ENCODE data around the gene FBL. TPM values are rescaled to one million over a fixed set of nuclear protein-coding genes. Genes with fewer than 3 reads are reported as not detected.

FBL gene
- total and polyA plus RNA-seq, 2 of the 8 experiments (the other 6 are each of a cell fraction or from before 2014, with no cell fraction given): 790 to 1,361 TPM

GRCh38 chr19:39873385-39873784 lies 27.2 kb upstream of the FBL start:
- H2BK5ac ChIP-seq (ENCODE audit: low read depth, low read length): no peak overlapping the region
- no peak overlapping the region for H2BK120ac ChIP-seq (replicated peaks; ENCODE audit: low read depth, low read length)
- no peak overlapping the region for H3K4ac ChIP-seq (replicated peaks; ENCODE audit: insufficient read length, low read depth, low read length)
- H2BK20ac ChIP-seq (ENCODE audit: low read length): no peak overlapping the region
- H3K9ac ChIP-seq (replicated peaks in 1 of 4; ENCODE audit: extremely low read depth in 1 of 4, low read depth in 3 of 4, low read length in 3 of 4): no peak overlapping the region
- no peaks in the 10 kb centered on the region for H3K36me3 ChIP-seq (ENCODE audit: control insufficient read depth in 2 of 4, insufficient read depth in 4 of 4, low read length in 3 of 4)
- H3K14ac ChIP-seq (ENCODE audit: insufficient read length): no peak overlapping the region
- H3K79me1 ChIP-seq (ENCODE audit: low read depth, low read length): no peaks in the 10 kb centered on the region
- TF ChIP-seq POU5F1 (IDR thresholded peaks at IDR 0.05; ENCODE audit: low read depth, low read length): no peak
- no peak for TF ChIP-seq SRF (IDR thresholded peaks at IDR 0.05; ENCODE audit: low read depth, low read length)
- no peak for TF ChIP-seq RAD21 (IDR thresholded peaks at IDR 0.05 in 1 of 2, conservative IDR thresholded peaks at IDR 0.05 in 1 of 2; ENCODE audit: low read depth in 2 of 2, low read length in 2 of 2)
- TF ChIP-seq SIRT6 (IDR thresholded peaks at IDR 0.05; ENCODE audit: low read length): no peak
- no peak for TF ChIP-seq HDAC2 (IDR thresholded peaks at IDR 0.05; ENCODE audit: borderline replicate concordance in 1 of 2, low read depth in 2 of 2, low read length in 2 of 2)
- TF ChIP-seq ASH2L (IDR thresholded peaks at IDR 0.05; ENCODE audit: low read length): no peak
- TF ChIP-seq EZH2 (IDR thresholded peaks at IDR 0.05; ENCODE audit: low read depth, low read length, severe bottlenecking): no peak
- no peak for TF ChIP-seq TAF7 (optimal IDR thresholded peaks at IDR 0.05; ENCODE audit: borderline replicate concordance, low read depth, low read length)
- TF ChIP-seq CHD2 (IDR thresholded peaks at IDR 0.05; ENCODE audit: low read length): no peak
- no peak for TF ChIP-seq KDM4A (IDR thresholded peaks at IDR 0.05; ENCODE audit: low read depth, low read length, severe bottlenecking)
- TF ChIP-seq RXRA (IDR thresholded peaks at IDR 0.05; ENCODE audit: insufficient read depth, low read depth, low read length): no peak
- no peak for TF ChIP-seq KDM5A (IDR thresholded peaks at IDR 0.05; ENCODE audit: low read length)
- no peak for TF ChIP-seq TBP (IDR thresholded peaks at IDR 0.05; ENCODE audit: low read depth, low read length)
- TF ChIP-seq TAF1 (IDR thresholded peaks at IDR 0.05; ENCODE audit: low read depth, low read length): no peak
- no peak overlapping the region for H4K91ac ChIP-seq (replicated peaks; ENCODE audit: insufficient read length, low read length)
- no peak overlapping the region for H2AK5ac ChIP-seq (ENCODE audit: low read depth, low read length)
- H3K4me3 ChIP-seq (ENCODE audit: extremely low read depth in 1 of 4, insufficient read depth in 2 of 4, low read depth in 3 of 4, low read length in 4 of 4): no peak overlapping the region
- no peak overlapping the region for H3K56ac ChIP-seq (replicated peaks; ENCODE audit: insufficient read length, low read depth, low read length)
- H3K23ac ChIP-seq (ENCODE audit: insufficient read length): no peak overlapping the region
- no peaks in the 10 kb centered on the region for H3K9me3 ChIP-seq (ENCODE audit: insufficient read depth in 2 of 2, low read depth in 1 of 2, low read length in 1 of 2)
- ChIA-PET CTCF (ENCODE audit: partially characterized antibody) (no interaction called here), POLR2A (ENCODE audit: partially characterized antibody) (no interaction called here)
- no peak overlapping the region for H4K5ac ChIP-seq (ENCODE audit: insufficient read length, low read depth, low read length)
- no peak overlapping the region for H2BK15ac ChIP-seq (ENCODE audit: low read length)
- no peaks in the 10 kb centered on the region for H3K27me3 ChIP-seq (replicated peaks in 1 of 4; ENCODE audit: control insufficient read depth in 3 of 4, extremely low read depth in 1 of 4, insufficient read depth in 3 of 4, low read length in 3 of 4)
- H2BK12ac ChIP-seq (ENCODE audit: low read depth, low read length): no peak overlapping the region
- no peak overlapping the region for H3K4me2 ChIP-seq (ENCODE audit: insufficient read depth in 1 of 2, low read depth in 2 of 2, low read length in 2 of 2)
- no peak overlapping the region for H2AFZ ChIP-seq (ENCODE audit: low read length)
- DNase-seq (ENCODE audit: low read depth in 1 of 2, low spot score in 2 of 2) (no peak), FAIRE-seq (no peak)
- 90% methylated on average over 12 of the region's 20 CpGs; no CpG with 5 or more reads in 1 of the 2 experiments for WGBS, 2 experiments (ENCODE audit: extremely low coverage in 1 of 2, insufficient coverage in 1 of 2, insufficient read length in 1 of 2, insufficient replicate concordance in 2 of 2, low coverage in 1 of 2, low lambda C conversion rate in 2 of 2, missing lambda C conversion rate in 1 of 2)
- H4K8ac ChIP-seq (ENCODE audit: extremely low read depth, insufficient read depth, low read length): no peak overlapping the region
- no peaks in the 10 kb centered on the region for H3K23me2 ChIP-seq (ENCODE audit: low read depth, low read length)
- no peak overlapping the region for H3K27ac ChIP-seq (ENCODE audit: low read depth, low read length)
- H3K79me2 ChIP-seq (ENCODE audit: control insufficient read depth in 1 of 2, insufficient read depth in 2 of 2, low read length in 2 of 2): no peaks in the 10 kb centered on the region
- peaks cover 0 to 6% (median 4%) of the 10 kb centered on the region in 4 experiments; a peak in 5 of 7 replicates for H3K4me1 ChIP-seq (replicated peaks in 1 of 4; ENCODE audit: control insufficient read depth in 3 of 4, insufficient read depth in 4 of 4, low read length in 3 of 4)
- H4K20me1 ChIP-seq (replicated peaks in 1 of 2; ENCODE audit: control insufficient read depth in 1 of 2, insufficient read depth in 2 of 2, low read length in 2 of 2): no peaks in the 10 kb centered on the region
- no peak overlapping the region for H3K18ac ChIP-seq (ENCODE audit: extremely low read depth, low read length)
